PFSK-1 (cell line): ENCODE results near the gene LRMDA.

Source experiments
- FOXP2 ChIP-seq: optimal IDR thresholded peaks from 2 replicates; pipeline ENCODE3; 2011; ENCODE audit warnings: borderline replicate concordance, control low read depth, inconsistent platforms; ENCODE audit not compliant: insufficient read depth; ENCODE audit errors: extremely low read length, extremely low read depth
- POLR2AphosphoS5 ChIP-seq: IDR thresholded peaks from 2 replicates; pipeline ENCODE4 v1.6.1; 2012; ENCODE audit warnings: low read depth, mild to moderate bottlenecking, control low read depth, low read length, moderate library complexity
- SIN3A ChIP-seq: IDR thresholded peaks from 2 replicates; pipeline ENCODE4 v1.6.1; 2012; ENCODE audit warnings: mild to moderate bottlenecking, low read length, moderate library complexity, borderline replicate concordance; ENCODE audit not compliant: insufficient read depth
- TAF1 ChIP-seq: IDR thresholded peaks from 2 replicates; pipeline ENCODE4 v1.6.1; 2012; ENCODE audit warnings: low read length, control low read depth, borderline replicate concordance; ENCODE audit not compliant: insufficient read depth
- TF ChIP-seq, protein P1 (sequence below), 2 experiments: IDR thresholded peaks; 2 replicates each; pipeline versions ENCODE4 v1.6.1 to v1.8.0; 2011 to 2012; ENCODE audit warnings: low read depth in 2 of 2, low read length in 2 of 2, control low read depth in 1 of 2, inconsistent platforms in 1 of 2, mild to moderate bottlenecking in 1 of 2, moderate library complexity in 1 of 2; ENCODE audit not compliant: insufficient read depth in 1 of 2

Gene LRMDA

DNA sequence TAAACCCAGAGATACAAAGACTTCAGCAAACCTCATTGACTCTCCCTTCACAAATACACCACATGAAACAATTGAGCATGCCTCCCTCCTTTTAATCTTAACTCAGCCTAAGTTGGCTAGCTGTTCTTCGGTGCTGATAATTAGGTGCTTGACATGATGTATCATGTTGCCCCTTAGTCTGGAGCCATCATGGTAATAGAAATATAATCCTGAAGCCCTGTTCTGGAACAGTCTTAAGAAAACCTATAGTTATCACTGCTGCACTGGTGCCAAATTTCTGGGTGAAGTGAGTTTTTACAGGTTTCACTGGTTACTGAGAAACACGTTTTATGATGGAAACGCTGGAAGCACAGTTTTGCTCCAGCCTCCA lies 306.1 kb downstream of the LRMDA start:
- no peak for TF ChIP-seq POLR2AphosphoS5
- TF ChIP-seq, protein P1, sequence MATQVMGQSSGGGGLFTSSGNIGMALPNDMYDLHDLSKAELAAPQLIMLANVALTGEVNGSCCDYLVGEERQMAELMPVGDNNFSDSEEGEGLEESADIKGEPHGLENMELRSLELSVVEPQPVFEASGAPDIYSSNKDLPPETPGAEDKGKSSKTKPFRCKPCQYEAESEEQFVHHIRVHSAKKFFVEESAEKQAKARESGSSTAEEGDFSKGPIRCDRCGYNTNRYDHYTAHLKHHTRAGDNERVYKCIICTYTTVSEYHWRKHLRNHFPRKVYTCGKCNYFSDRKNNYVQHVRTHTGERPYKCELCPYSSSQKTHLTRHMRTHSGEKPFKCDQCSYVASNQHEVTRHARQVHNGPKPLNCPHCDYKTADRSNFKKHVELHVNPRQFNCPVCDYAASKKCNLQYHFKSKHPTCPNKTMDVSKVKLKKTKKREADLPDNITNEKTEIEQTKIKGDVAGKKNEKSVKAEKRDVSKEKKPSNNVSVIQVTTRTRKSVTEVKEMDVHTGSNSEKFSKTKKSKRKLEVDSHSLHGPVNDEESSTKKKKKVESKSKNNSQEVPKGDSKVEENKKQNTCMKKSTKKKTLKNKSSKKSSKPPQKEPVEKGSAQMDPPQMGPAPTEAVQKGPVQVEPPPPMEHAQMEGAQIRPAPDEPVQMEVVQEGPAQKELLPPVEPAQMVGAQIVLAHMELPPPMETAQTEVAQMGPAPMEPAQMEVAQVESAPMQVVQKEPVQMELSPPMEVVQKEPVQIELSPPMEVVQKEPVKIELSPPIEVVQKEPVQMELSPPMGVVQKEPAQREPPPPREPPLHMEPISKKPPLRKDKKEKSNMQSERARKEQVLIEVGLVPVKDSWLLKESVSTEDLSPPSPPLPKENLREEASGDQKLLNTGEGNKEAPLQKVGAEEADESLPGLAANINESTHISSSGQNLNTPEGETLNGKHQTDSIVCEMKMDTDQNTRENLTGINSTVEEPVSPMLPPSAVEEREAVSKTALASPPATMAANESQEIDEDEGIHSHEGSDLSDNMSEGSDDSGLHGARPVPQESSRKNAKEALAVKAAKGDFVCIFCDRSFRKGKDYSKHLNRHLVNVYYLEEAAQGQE (IDR thresholded peaks at IDR 0.05; ENCODE audit: insufficient read depth in 1 of 2, low read depth in 2 of 2, low read length in 2 of 2), result no peak

DNA sequence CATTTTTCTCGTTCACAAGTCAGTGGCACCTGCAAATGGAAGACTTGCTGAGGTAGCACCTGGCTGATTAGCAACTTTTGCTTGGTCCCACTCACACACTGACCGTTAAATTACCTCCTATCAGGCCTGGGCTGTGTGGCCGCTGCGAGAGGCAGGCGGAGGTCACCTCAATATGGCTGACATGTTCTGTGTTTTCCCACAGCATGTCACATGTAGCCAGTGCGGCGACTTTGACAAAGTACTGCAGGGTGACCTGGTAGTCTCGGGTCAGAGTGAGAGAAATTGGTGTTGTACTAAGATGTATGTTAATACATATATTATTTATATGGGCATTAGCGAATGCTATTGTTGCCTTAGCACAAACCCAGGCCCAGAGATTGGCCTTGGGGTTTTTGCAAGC lies 307.5 kb downstream of the LRMDA start:
- TF ChIP-seq SIN3A (no peak), FOXP2 (no peak), POLR2AphosphoS5 (no peak), TAF1 (no peak)
- TF ChIP-seq, protein P1 (IDR thresholded peaks at IDR 0.05; ENCODE audit: insufficient read depth in 1 of 2, low read depth in 2 of 2, low read length in 2 of 2), result no peak

DNA sequence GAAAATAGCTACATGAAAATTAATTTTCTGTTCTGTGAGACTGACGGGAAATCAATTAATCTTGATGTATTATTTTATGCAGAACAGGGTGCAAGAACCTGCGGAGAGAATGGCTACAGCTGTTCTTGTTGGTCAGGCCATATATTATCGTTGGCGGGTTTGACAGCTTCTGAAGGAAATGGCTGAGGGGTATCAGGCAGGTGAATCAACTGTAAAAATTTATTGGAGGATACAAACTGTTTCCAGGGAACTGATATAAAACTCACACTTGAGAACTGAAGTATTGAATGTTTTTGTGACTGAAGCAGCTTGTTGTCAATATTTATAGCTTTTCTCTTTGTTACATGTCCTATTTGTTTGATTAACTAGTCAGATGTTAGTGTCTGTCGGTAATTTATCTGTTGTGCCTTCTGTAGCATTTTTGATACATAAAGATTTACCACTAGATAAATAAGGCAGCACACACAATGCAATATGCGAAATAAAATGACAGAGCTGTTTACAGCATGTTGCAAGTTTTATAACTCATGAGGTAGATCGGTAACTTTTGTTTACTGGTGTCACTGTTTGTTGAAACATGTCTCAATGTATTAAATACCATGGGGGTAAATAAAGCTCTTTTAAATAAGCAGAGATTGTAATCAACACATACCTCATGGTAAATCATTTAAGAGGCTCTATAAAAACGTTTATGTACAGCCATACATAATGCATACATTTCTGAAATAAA lies 308.2 kb downstream of the LRMDA start:
- no peak for TF ChIP-seq POLR2AphosphoS5
- TF ChIP-seq, protein P1 (IDR thresholded peaks at IDR 0.05; ENCODE audit: insufficient read depth in 1 of 2, low read depth in 2 of 2, low read length in 2 of 2), result no peak
- no peak for TF ChIP-seq TAF1
- no peak for TF ChIP-seq FOXP2
- no peak for TF ChIP-seq SIN3A

DNA sequence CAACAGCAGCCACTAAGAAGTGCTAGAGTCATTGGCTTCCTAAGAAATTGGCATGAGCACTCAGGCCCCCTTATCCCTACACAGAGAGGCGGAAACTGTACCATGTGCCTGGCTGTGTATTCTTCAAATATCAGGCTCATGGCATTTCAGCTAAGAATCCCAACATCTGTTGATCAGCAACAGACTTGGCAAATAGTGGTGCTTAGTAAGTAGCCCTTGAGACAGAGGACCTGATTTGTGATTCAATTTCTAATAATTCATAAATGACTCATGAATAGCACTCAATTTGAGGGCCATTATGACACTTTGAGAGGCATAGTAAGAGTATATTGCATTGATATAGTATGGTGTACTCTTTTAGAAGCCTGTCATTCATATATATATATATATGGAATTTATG lies 309.1 kb downstream of the LRMDA start:
- TF ChIP-seq FOXP2, result no peak
- TF ChIP-seq SIN3A, result no peak
- no peak for TF ChIP-seq TAF1
- TF ChIP-seq, protein P1 (IDR thresholded peaks at IDR 0.05; ENCODE audit: insufficient read depth in 1 of 2, low read depth in 2 of 2, low read length in 2 of 2), result no peak
- no peak for TF ChIP-seq POLR2AphosphoS5

DNA sequence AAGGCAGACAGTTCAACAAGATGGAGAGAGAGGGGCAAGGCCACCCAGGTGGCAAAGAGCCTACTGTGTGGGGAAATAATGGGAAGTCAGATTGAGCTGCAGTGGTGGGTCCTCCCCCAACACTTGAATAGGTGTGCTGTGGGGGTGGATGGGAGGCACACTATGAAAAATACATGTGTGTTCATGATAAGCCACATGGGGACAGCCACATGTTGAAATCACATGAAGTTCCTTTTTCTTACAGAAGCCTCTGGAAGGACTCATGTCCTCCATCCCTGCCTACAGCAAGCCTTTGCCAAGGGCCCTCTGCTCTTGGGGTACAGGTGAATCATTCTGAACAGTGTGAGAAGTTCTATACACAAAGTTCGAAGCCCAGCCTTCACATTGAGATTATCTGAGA lies 310.9 kb downstream of the LRMDA start:
- TF ChIP-seq, protein P1 (IDR thresholded peaks at IDR 0.05; ENCODE audit: insufficient read depth in 1 of 2, low read depth in 2 of 2, low read length in 2 of 2), result no peak
- no peak for TF ChIP-seq SIN3A
- no peak for TF ChIP-seq TAF1
- TF ChIP-seq POLR2AphosphoS5, result no peak
- TF ChIP-seq FOXP2, result no peak
